GM12878 (cell line): ENCODE data around the gene THBD. TPM values are rescaled to one million over a fixed set of nuclear protein-coding genes. Genes with fewer than 3 reads are reported as not detected.

Experiments used
- ATAC-seq: fragments of 200-7000 bp; cut with Tn5 transposase; 3 replicates; pipeline ENCODE4 v1.9.1; 2020; ENCODE audit warnings: mild to moderate bottlenecking, moderate library complexity
- BruUV-seq: library from RNA; stranded (reverse); fragments of 400-500 nt; replicated peaks from 2 replicates; lab custom pipeline; 2021; lab: Mats Ljungman, UMichigan
- CTCF ChIA-PET: fragments of 300-600 bp; sonication (Branson Sonifier 250); formaldehyde crosslinking; extraction: SDS; loops from one replicate; lab custom pipeline; 2021; ENCODE audit warnings: inconsistent platforms; lab: Yijun Ruan, JAX
- POLR2A ChIA-PET: fragments of 350-600 bp; formaldehyde crosslinking; extraction: SDS; loops from one replicate; lab custom pipeline; 2021; ENCODE audit warnings: inconsistent platforms; lab: Charles Lee
- RAD21 ChIA-PET: fragments of 300-600 bp; sonication (Branson Sonifier 250); formaldehyde crosslinking; loops from one replicate; lab custom pipeline; 2023; ENCODE audit warnings: antibody characterized with exemption; ENCODE audit not compliant: unreplicated experiment; lab: Charles Lee
- SMC1A ChIA-PET: fragments of 300-600 bp; sonication (Branson Sonifier 250); formaldehyde crosslinking; loops from one replicate; lab custom pipeline; 2023; ENCODE audit not compliant: unreplicated experiment, uncharacterized antibody; lab: Charles Lee
- DNase-seq: peaks from one replicate; pipeline ENCODE4 v3.0.0-alpha.2; 2011; ENCODE audit warnings: low read depth, low spot score
- FAIRE-seq: peaks from 3 replicates; lab custom pipeline; 2011; peaks lifted over from hg19 to GRCh38; lab: Jason Lieb, UNC
- H2AFZ ChIP-seq: 2 replicates; pipeline ENCODE4 v1.6.0; 2011; ENCODE audit warnings: low read depth, low read length, control low read depth; ENCODE audit not compliant: control insufficient read depth
- H3K27ac ChIP-seq: 2 replicates; pipeline ENCODE4 v1.5.1; 2011; ENCODE audit warnings: control low read depth; ENCODE audit not compliant: control insufficient read depth, insufficient read depth
- H3K27me3 ChIP-seq, 2 experiments: replicated peaks in 1 of 2; 2 replicates each; pipeline versions ENCODE4 v1.6.0 to v1.6.1; 2011; ENCODE audit warnings: low read length in 1 of 2; ENCODE audit not compliant: control insufficient read depth in 2 of 2, insufficient read depth in 2 of 2
- H3K36me3 ChIP-seq, 2 experiments: 2 replicates each; pipeline ENCODE4 v1.5.1; 2011; ENCODE audit warnings: low read length in 1 of 2; ENCODE audit not compliant: control insufficient read depth in 2 of 2, insufficient read depth in 2 of 2
- H3K4me1 ChIP-seq: 2 replicates; pipeline ENCODE4 v1.6.1; 2011; ENCODE audit warnings: mild to moderate bottlenecking, low read length, moderate library complexity, mixed read lengths; ENCODE audit not compliant: control insufficient read depth, insufficient read depth
- H3K4me2 ChIP-seq: 2 replicates; pipeline ENCODE4 v1.6.0; 2011; ENCODE audit warnings: control low read depth; ENCODE audit not compliant: control insufficient read depth, insufficient read depth
- H3K4me3 ChIP-seq: fragments of 200-600 bp; sonication (generic); 2 replicates; pipeline ENCODE4 v1.5.1; 2016
- H3K79me2 ChIP-seq: 2 replicates; pipeline ENCODE4 v1.6.0; 2011; ENCODE audit warnings: low read length; ENCODE audit not compliant: control insufficient read depth, insufficient read depth
- H3K9ac ChIP-seq: 2 replicates; pipeline ENCODE4 v1.8.0; 2011; ENCODE audit warnings: low read length, control low read depth, mixed read lengths; ENCODE audit not compliant: control insufficient read depth, insufficient read depth
- H3K9me3 ChIP-seq: replicated peaks from 3 replicates; pipeline ENCODE4 v1.5.1; 2011; ENCODE audit warnings: mild to moderate bottlenecking, low read length; ENCODE audit not compliant: control insufficient read depth, insufficient read depth
- H4K20me1 ChIP-seq: 2 replicates; pipeline ENCODE4 v1.6.0; 2011; ENCODE audit not compliant: control insufficient read depth, insufficient read depth
- ATF7 ChIP-seq: fragments of 450-650 bp; IDR thresholded peaks from 2 replicates; pipeline ENCODE4 v1.6.1; 2016; ENCODE audit warnings: low read depth, mild to moderate bottlenecking
- CREB1 ChIP-seq: IDR thresholded peaks from 2 replicates; pipeline ENCODE4 v1.6.1; 2012; ENCODE audit warnings: low read depth, mild to moderate bottlenecking, inconsistent platforms
- E2F8 ChIP-seq: fragments of 450-650 bp; IDR thresholded peaks from 2 replicates; pipeline ENCODE4 v1.6.1; 2018; ENCODE audit warnings: mild to moderate bottlenecking, low read depth, moderate library complexity; ENCODE audit not compliant: partially characterized antibody
- ELK1 ChIP-seq: IDR thresholded peaks from 2 replicates; pipeline ENCODE4 v1.6.1; 2012; ENCODE audit warnings: low read depth, low read length, improper control_type of control experiment
- FOS ChIP-seq: IDR thresholded peaks from 3 replicates; pipeline ENCODE4 v1.6.1; 2011; ENCODE audit warnings: borderline replicate concordance; ENCODE audit not compliant: insufficient read length; ENCODE audit errors: extremely low read depth
- FOXK2 ChIP-seq: fragments of 450-650 bp; IDR thresholded peaks from 2 replicates; pipeline ENCODE4 v1.6.1; 2017; ENCODE audit warnings: mild to moderate bottlenecking, moderate library complexity
- FOXM1 ChIP-seq: IDR thresholded peaks from 2 replicates; pipeline ENCODE4 v1.6.1; 2012; ENCODE audit warnings: low read depth, mild to moderate bottlenecking, inconsistent platforms, low read length, moderate library complexity
- IKZF2 ChIP-seq, 2 experiments: fragments of 450-650 bp; IDR thresholded peaks; 2 replicates each; pipeline ENCODE4 v1.6.1; 2017; ENCODE audit warnings: mild to moderate bottlenecking in 2 of 2, moderate library complexity in 2 of 2
- JUNB ChIP-seq: IDR thresholded peaks from 2 replicates; pipeline ENCODE4 v1.6.1; 2016; ENCODE audit warnings: antibody characterized with exemption, mild to moderate bottlenecking
- MYB ChIP-seq: fragments of 150-350 bp; IDR thresholded peaks from 2 replicates; pipeline ENCODE4 v1.6.1; 2014; ENCODE audit warnings: mild to moderate bottlenecking, low read depth, low read length, borderline replicate concordance
- NFXL1 ChIP-seq: fragments of 450-650 bp; IDR thresholded peaks from 2 replicates; pipeline ENCODE4 v1.6.1; 2017; ENCODE audit warnings: antibody characterized with exemption, mild to moderate bottlenecking, borderline replicate concordance
- NR2C2 ChIP-seq: IDR thresholded peaks from 2 replicates; pipeline ENCODE4 v1.6.1; 2011; ENCODE audit warnings: borderline replicate concordance, low read depth; ENCODE audit not compliant: control insufficient read depth, insufficient read length
- PKNOX1 ChIP-seq: fragments of 450-650 bp; IDR thresholded peaks from 2 replicates; pipeline ENCODE4 v1.6.1; 2016; ENCODE audit warnings: mild to moderate bottlenecking
- POU2F2 ChIP-seq: IDR thresholded peaks from 3 replicates; pipeline ENCODE4 v1.6.1; 2011; ENCODE audit warnings: low read depth, mild to moderate bottlenecking, low read length, borderline replicate concordance
- SIX5 ChIP-seq: IDR thresholded peaks from 2 replicates; pipeline ENCODE4 v1.6.1; 2011; ENCODE audit warnings: mild to moderate bottlenecking, low read depth, low read length, moderate library complexity; ENCODE audit not compliant: severe bottlenecking
- SMARCA5 ChIP-seq: fragments of 450-650 bp; IDR thresholded peaks from 2 replicates; pipeline ENCODE4 v1.6.1; 2017; ENCODE audit warnings: mild to moderate bottlenecking
- SPI1 ChIP-seq: IDR thresholded peaks from 2 replicates; pipeline ENCODE4 v1.6.1; 2011; ENCODE audit warnings: low read depth, mild to moderate bottlenecking, low read length, moderate library complexity, borderline replicate concordance; ENCODE audit not compliant: insufficient read depth
- SREBF2 ChIP-seq: IDR thresholded peaks from 2 replicates; pipeline ENCODE4 v1.6.1; 2012; ENCODE audit warnings: mild to moderate bottlenecking, low read length
- TBL1XR1 ChIP-seq: IDR thresholded peaks from 2 replicates; pipeline ENCODE4 v1.6.1; 2012; ENCODE audit warnings: low read depth, low read length, improper control_type of control experiment
- TCF12 ChIP-seq: IDR thresholded peaks from 2 replicates; pipeline ENCODE4 v1.6.1; 2011; ENCODE audit warnings: low read depth, mild to moderate bottlenecking, low read length
- ZNF24 ChIP-seq: fragments of 450-650 bp; IDR thresholded peaks from 2 replicates; pipeline ENCODE4 v1.6.1; 2017; ENCODE audit warnings: antibody characterized with exemption, mild to moderate bottlenecking
- ZSCAN29 ChIP-seq: fragments of 450-650 bp; IDR thresholded peaks from 2 replicates; pipeline ENCODE4 v1.6.1; 2017; ENCODE audit warnings: mild to moderate bottlenecking, moderate library complexity
- WGBS: methylation state at CpG from one replicate; pipeline ENCODE4 v1.1.6; 2016; ENCODE audit warnings: low lambda C conversion rate; ENCODE audit not compliant: insufficient replicate concordance, insufficient coverage; ENCODE audit errors: missing lambda C conversion rate; 5-methylcytosine and 5-hydroxymethylcytosine counted together
- in situ Hi-C: fragments of 300-500 bp; cut with MboI; formaldehyde crosslinking; loops from 9 replicates; pipeline ENCODE4 v1.14.3; 2018; ENCODE audit warnings: mixed read lengths
- intact Hi-C: fragments of 100-400 bp; cut with micrococcal nuclease; formaldehyde crosslinking; loops from one replicate; pipeline ENCODE4 v1.14.2; 2022; ENCODE audit not compliant: unreplicated experiment
- polyA plus RNA-seq, 11 experiments: library from polyadenylated mRNA; depleted of rRNA in 4 of 11; unstranded in 6 of 11; stranded (reverse) in 5 of 11; fragments of >200 nt; fragmentation: Nextera tagmentation in 4 of 11; fragmentation: Illumina TruSeq in 1 of 11; extraction: Ambion mirVana in 4 of 11; extraction: Trizol in 1 of 11; gene quantifications; 1 replicate in 1 of 11; 2 replicates in 10 of 11; pipeline versions ENCODE4 v1.2.1 to v1.2.3, GENCODE V29; 2011 to 2016; ENCODE audit warnings: inconsistent platforms in 2 of 11, missing spikeins in 2 of 11, low read depth in 1 of 11
- total RNA-seq, 4 experiments: library from RNA; depleted of rRNA in 3 of 4; stranded (reverse); fragments of >200 nt in 3 of 4; fragmentation: Illumina TruSeq in 1 of 4; extraction: Trizol in 1 of 4; gene quantifications; 2 replicates each; pipeline versions ENCODE4 v1.2.1 to v1.2.3, GENCODE V29; 2013 to 2021

Gene THBD
- total and polyA plus RNA-seq, 10 of the 15 experiments (the other 5 are each of a cell fraction or from before 2014, with no cell fraction given) = not detected

- TF ChIP-seq MYB = no peak
- no peak for TF ChIP-seq SMARCA5
- no peak for TF ChIP-seq ELK1
- TF ChIP-seq SIX5 = no peak
- no peak for TF ChIP-seq FOXK2
- no peak for TF ChIP-seq NFXL1
- TF ChIP-seq E2F8 = no peak
- no peak for TF ChIP-seq IKZF2 (IDR thresholded peaks at IDR 0.05)
- no peak for TF ChIP-seq NR2C2
- TF ChIP-seq, all 136 proteins: peak for 0
These were observed 16.8 kb downstream of the THBD start (continued) for GRCh38 chr20:23032750-23033078.

GRCh38 chr20:23032056-23032749 lies 17.3 kb downstream of the THBD start:
- H4K20me1 ChIP-seq = no peaks in the 10 kb centered on the region
- peaks cover 0 to 2% of the 10 kb centered on the region in 2 experiments; a peak in 1 of 4 replicates for H3K27me3 ChIP-seq
- DNase-seq (no peak), FAIRE-seq (no peak), ATAC-seq (no peak)
- intact Hi-C loops (no loop called here), in situ Hi-C loops (no loop called here)
- no peaks in the 10 kb centered on the region for H3K36me3 ChIP-seq
- ChIA-PET POLR2A (no interaction called here), CTCF (no interaction called here), SMC1A (no interaction called here), RAD21 (no interaction called here)
- WGBS = 7% methylated on average over 6 of the region's 6 CpGs
- H3K4me2 ChIP-seq = no peak overlapping the region
- H3K4me3 ChIP-seq = no peak overlapping the region
- no peak overlapping the region for H2AFZ ChIP-seq
- H3K27ac ChIP-seq = no peak overlapping the region
- H3K79me2 ChIP-seq = no peaks in the 10 kb centered on the region
- H3K9ac ChIP-seq = no peak overlapping the region
- BruUV-seq = no TSS peak
- no peaks in the 10 kb centered on the region for H3K9me3 ChIP-seq
- no peaks in the 10 kb centered on the region for H3K4me1 ChIP-seq
- no peak for TF ChIP-seq SREBF2
- no peak for TF ChIP-seq ATF7
- no peak for TF ChIP-seq POU2F2
- no peak for TF ChIP-seq FOXM1
- TF ChIP-seq TCF12 = no peak
- TF ChIP-seq ZNF24 = no peak
- TF ChIP-seq PKNOX1 = no peak
- TF ChIP-seq TBL1XR1 = no peak
- TF ChIP-seq CREB1 = no peak
- no peak for TF ChIP-seq SPI1
- TF ChIP-seq FOS = no peak
- no peak for TF ChIP-seq ZSCAN29
- no peak for TF ChIP-seq JUNB
